Loucy (cell line): ENCODE data around the gene SKIC2.

Source experiments
- H2AFZ ChIP-seq: fragments of 200-600 bp; sonication (generic); 2 replicates; pipeline ENCODE4 v1.6.0; 2016; ENCODE audit warnings: antibody characterized with exemption, mild to moderate bottlenecking, low read length, moderate library complexity
- H3F3A ChIP-seq: fragments of 200-600 bp; 2 replicates; pipeline ENCODE4 v1.6.0; 2016; ENCODE audit warnings: antibody characterized with exemption, low read depth, mild to moderate bottlenecking
- H3K27me3 ChIP-seq: fragments of 200-600 bp; sonication (generic); 2 replicates; pipeline ENCODE4 v1.6.1; 2014; ENCODE audit warnings: low read length, mild to moderate bottlenecking; ENCODE audit not compliant: insufficient read depth, poor library complexity, severe bottlenecking
- H3K36me3 ChIP-seq: fragments of 200-600 bp; sonication (generic); 2 replicates; pipeline ENCODE4 v1.6.1; 2016; ENCODE audit warnings: low read length; ENCODE audit not compliant: insufficient read depth
- H3K4me1 ChIP-seq: fragments of 200-600 bp; sonication (generic); 2 replicates; pipeline ENCODE4 v1.5.1; 2014; ENCODE audit warnings: low read length, mild to moderate bottlenecking; ENCODE audit not compliant: insufficient read depth, poor library complexity, severe bottlenecking
- H3K4me2 ChIP-seq: fragments of 200-600 bp; sonication (generic); 2 replicates; pipeline ENCODE4 v1.6.0; 2014; ENCODE audit warnings: antibody characterized with exemption, low read length, low read depth, mild to moderate bottlenecking; ENCODE audit not compliant: poor library complexity, severe bottlenecking
- H3K4me3 ChIP-seq: fragments of 200-600 bp; sonication (generic); 2 replicates; pipeline ENCODE4 v1.5.1; 2014; ENCODE audit warnings: low read length, mild to moderate bottlenecking, mixed read lengths; ENCODE audit not compliant: poor library complexity, severe bottlenecking
- H3K79me2 ChIP-seq: fragments of 200-600 bp; sonication (generic); 2 replicates; pipeline ENCODE4 v1.6.1; 2014; ENCODE audit warnings: low read length; ENCODE audit not compliant: insufficient read depth
- H3K9ac ChIP-seq: fragments of 200-600 bp; sonication (generic); 2 replicates; pipeline ENCODE4 v1.6.0; 2014; ENCODE audit warnings: mild to moderate bottlenecking, low read depth, low read length, moderate library complexity; ENCODE audit not compliant: poor library complexity, severe bottlenecking
- H3K9me2 ChIP-seq: fragments of 200-600 bp; sonication (generic); replicated peaks from 2 replicates; pipeline ENCODE4 v1.6.1; 2016; ENCODE audit warnings: low read depth, low read length, mixed read lengths
- H3K9me3 ChIP-seq: fragments of 200-600 bp; sonication (generic); 2 replicates; pipeline ENCODE4 v1.6.1; 2014; ENCODE audit warnings: mild to moderate bottlenecking, antibody characterized with exemption, low read length, low read depth; ENCODE audit not compliant: insufficient read depth
- H4K20me1 ChIP-seq: fragments of 200-600 bp; sonication (generic); 2 replicates; pipeline ENCODE4 v1.6.0; 2014; ENCODE audit warnings: antibody characterized with exemption, low read length, mild to moderate bottlenecking; ENCODE audit not compliant: insufficient read depth, poor library complexity, severe bottlenecking
- CTCF ChIP-seq: fragments of 200-600 bp; sonication (generic); conservative IDR thresholded peaks from 2 replicates; pipeline ENCODE4 v1.5.1; 2014; ENCODE audit warnings: mild to moderate bottlenecking, antibody characterized with exemption, low read length
- EZH2phosphoT487 ChIP-seq: fragments of 200-600 bp; IDR thresholded peaks from 2 replicates; pipeline ENCODE4 v1.6.1; 2018; ENCODE audit warnings: antibody characterized with exemption, mild to moderate bottlenecking, moderate library complexity, borderline replicate concordance

Gene SKIC2

GRCh38 chr6:31940256-31940664, 18.7 kb upstream of the SKIC2 start:
- Histone ChIP-seq H3K4me3 (peak overlapping the region; percentile 31), H3K4me2 (peak overlapping the region; percentile 56), H3K9me3 (no peaks in the 10 kb centered on the region), H3K9me2 (no peaks in the 10 kb centered on the region), H4K20me1 (no peaks in the 10 kb centered on the region), H3K4me1 (peaks cover 17% of the 10 kb centered on the region), H3F3A (no peaks in the 10 kb centered on the region), H3K79me2 (no peaks in the 10 kb centered on the region), H3K27me3 (no peaks in the 10 kb centered on the region), H3K36me3 (no peaks in the 10 kb centered on the region), H3K9ac (peak overlapping the region; percentile 41), H2AFZ (peak overlapping the region; percentile 80)
- TF ChIP-seq CTCF (no peak), EZH2phosphoT487 (no peak)

- H3F3A ChIP-seq, result no peaks in the 10 kb centered on the region
- no peaks in the 10 kb centered on the region for H3K36me3 ChIP-seq
- TF ChIP-seq CTCF (no peak), EZH2phosphoT487 (no peak)
- no peaks in the 10 kb centered on the region for H3K79me2 ChIP-seq
- no peak overlapping the region for H3K4me3 ChIP-seq
- H3K4me2 ChIP-seq, result no peak overlapping the region
- no peak overlapping the region for H2AFZ ChIP-seq
- H3K9me2 ChIP-seq, result no peaks in the 10 kb centered on the region
- no peaks in the 10 kb centered on the region for H3K27me3 ChIP-seq
- H4K20me1 ChIP-seq, result no peaks in the 10 kb centered on the region
- H3K4me1 ChIP-seq, result peaks cover 17% of the 10 kb centered on the region
- H3K9me3 ChIP-seq, result no peaks in the 10 kb centered on the region
- no peak overlapping the region for H3K9ac ChIP-seq
Observed at GRCh38 chr6:31943742-31944141, 15.2 kb upstream of the SKIC2 start.

GRCh38 chr6:31945154-31945506, 13.8 kb upstream of the SKIC2 start:
- H2AFZ ChIP-seq, result no peak overlapping the region
- H3K4me1 ChIP-seq, result peaks cover 13% of the 10 kb centered on the region
- H4K20me1 ChIP-seq, result no peaks in the 10 kb centered on the region
- H3K9me3 ChIP-seq, result no peaks in the 10 kb centered on the region
- no peak for TF ChIP-seq CTCF
- no peak for TF ChIP-seq EZH2phosphoT487
- no peaks in the 10 kb centered on the region for H3K27me3 ChIP-seq
- H3K36me3 ChIP-seq, result no peaks in the 10 kb centered on the region
- H3K4me2 ChIP-seq, result no peak overlapping the region
- no peaks in the 10 kb centered on the region for H3K79me2 ChIP-seq
- H3K9ac ChIP-seq, result no peak overlapping the region
- no peak overlapping the region for H3K4me3 ChIP-seq
- H3K9me2 ChIP-seq, result no peaks in the 10 kb centered on the region
- no peaks in the 10 kb centered on the region for H3F3A ChIP-seq
